ENCODE measurements around the gene FCN1.

FCN1 gene

DNA sequence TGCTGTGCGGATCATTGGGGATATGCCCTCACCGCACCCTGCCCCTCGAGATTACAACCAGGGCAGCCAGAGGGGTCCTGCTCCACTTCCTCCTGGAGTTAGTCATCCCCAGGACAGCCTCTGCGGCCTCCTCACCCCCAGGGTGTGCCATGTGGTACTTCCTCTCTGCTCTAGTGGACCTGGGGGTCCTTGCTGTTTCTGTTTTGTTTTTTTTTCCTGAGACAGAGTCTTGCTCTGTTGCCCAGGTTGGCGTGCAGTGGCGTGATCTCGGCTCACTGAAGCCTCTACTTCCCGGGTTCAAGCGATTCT lies 5.2 kb upstream of the FCN1 start:
- TF ChIP-seq, protein P1, sequence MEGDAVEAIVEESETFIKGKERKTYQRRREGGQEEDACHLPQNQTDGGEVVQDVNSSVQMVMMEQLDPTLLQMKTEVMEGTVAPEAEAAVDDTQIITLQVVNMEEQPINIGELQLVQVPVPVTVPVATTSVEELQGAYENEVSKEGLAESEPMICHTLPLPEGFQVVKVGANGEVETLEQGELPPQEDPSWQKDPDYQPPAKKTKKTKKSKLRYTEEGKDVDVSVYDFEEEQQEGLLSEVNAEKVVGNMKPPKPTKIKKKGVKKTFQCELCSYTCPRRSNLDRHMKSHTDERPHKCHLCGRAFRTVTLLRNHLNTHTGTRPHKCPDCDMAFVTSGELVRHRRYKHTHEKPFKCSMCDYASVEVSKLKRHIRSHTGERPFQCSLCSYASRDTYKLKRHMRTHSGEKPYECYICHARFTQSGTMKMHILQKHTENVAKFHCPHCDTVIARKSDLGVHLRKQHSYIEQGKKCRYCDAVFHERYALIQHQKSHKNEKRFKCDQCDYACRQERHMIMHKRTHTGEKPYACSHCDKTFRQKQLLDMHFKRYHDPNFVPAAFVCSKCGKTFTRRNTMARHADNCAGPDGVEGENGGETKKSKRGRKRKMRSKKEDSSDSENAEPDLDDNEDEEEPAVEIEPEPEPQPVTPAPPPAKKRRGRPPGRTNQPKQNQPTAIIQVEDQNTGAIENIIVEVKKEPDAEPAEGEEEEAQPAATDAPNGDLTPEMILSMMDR (IDR thresholded peaks at IDR 0.05; ENCODE audit: borderline replicate concordance, insufficient read depth, low read depth, low read length) = no peak
- H3K4me3 ChIP-seq (ENCODE audit: low read depth, low read length) = no peak overlapping the region

DNA sequence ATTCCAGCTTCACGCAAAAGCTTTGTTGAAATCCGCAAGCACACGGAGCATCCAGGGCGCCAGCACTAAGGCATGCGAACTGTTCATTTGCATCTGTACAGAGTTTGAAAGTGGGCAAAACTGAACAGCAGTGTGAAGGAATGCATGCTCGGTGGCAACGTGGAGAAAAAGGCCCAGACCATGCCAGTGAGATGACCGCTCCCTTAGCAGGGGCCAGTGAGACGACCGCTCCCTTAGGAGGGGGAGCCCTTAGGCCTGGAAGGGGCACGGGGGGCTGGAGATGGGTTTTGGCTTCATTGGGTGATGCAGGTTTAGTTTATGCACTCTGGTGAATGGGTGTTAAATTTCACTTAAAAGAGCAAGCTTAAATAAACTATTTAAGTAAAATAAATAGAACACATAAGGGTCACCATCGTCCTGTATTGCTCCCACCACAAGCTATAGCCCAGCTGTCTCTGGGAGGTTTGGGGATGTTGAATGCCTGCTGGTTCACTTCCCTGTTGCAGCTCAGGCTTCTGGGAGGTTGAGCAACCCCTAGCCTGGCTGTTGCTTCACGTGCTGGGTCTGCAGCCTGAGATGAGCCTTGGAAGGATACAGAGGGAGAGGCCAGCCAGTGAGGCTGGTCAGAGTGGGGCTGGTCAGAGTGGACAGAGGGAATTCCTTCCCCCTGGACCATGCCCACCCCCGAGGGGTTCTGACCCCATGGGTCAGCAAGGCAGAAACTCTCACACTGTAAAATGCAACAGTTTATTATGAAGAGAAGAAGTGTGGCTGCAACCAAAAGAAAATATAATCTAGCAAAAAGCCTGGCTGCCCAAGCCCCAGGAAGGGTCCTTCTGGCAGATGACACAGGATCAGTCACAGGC lies 4.6 kb upstream of the FCN1 start:
- no peak overlapping the region for H3K4me3 ChIP-seq (ENCODE audit: low read depth, low read length)
- TF ChIP-seq, protein P1 (IDR thresholded peaks at IDR 0.05; ENCODE audit: borderline replicate concordance, insufficient read depth, low read depth, low read length) = no peak

DNA sequence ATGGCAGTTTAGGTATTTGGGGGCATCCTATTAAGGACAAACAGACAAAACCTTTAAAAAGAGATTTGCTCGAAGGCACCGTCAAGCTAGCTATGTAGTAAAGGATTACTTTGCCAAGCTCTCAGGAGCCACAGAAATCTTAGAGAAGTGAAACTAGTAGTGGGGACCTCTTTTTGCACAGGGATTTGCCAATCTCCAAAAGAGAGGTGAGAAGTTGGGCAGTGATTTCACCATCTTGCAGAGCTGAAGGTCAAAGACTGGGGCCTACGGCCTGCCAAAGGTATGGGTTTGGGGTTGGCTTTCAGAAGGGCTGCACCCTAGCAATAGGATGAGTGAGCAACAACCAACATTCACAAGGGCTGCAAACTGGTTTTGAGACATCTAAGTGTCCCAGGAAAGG lies 1.6 kb upstream of the FCN1 start:
- TF ChIP-seq, protein P1 (IDR thresholded peaks at IDR 0.05; ENCODE audit: borderline replicate concordance, insufficient read depth, low read depth, low read length) = no peak

DNA sequence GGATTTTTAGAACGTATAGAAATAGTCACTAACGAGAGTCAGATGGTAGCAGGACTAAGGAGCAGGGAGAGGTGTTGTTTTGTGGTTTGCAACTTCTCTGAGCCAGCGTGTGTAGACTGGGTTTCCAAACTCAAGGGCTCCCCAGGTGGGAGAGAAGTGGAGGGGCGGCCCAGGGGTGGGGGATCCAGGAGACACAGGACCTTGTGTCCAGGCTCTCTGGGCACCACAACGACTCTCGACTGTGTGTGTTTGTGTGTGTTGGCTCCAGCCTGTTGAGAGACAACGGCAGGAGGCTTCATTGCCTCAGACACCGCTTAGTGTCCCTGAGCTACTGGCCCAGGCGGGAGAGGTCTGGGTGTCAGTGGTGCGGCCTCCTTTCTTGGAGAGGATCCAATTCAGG lies 934 bp upstream of the FCN1 start:
- no peak overlapping the region for H3K4me3 ChIP-seq (ENCODE audit: low read depth, low read length)
- TF ChIP-seq, protein P1 (IDR thresholded peaks at IDR 0.05; ENCODE audit: borderline replicate concordance, insufficient read depth, low read depth, low read length) = no peak

More for the DNA sequence above, 1.6 kb upstream of the FCN1 start:
- H3K4me3 ChIP-seq (ENCODE audit: low read depth, low read length) = no peak overlapping the region

DNA sequence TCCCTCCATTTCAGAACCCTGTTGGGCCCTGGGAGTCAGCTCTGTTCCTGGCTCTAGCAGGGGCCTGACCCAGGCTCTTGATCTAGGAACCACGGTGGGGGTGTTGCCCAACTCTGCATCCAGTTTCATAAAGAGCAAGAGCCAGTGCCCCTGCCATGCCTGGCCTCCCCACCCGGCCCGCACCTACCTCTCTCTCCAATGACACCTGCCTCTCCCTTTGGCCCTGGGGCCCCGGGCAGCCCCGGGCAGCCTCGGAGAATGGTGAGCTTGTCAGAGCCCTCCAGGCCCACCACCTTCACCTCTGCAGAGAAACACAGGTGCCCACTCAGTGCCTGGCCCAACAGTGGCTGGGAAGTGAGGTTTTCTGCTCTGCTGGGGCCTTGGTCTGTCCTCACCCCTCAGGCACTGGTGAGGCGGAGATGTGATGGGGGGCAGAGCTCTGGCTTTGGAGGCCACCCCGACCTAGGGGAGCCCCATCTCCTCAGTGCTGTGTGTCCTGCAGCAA lies 1.5 kb downstream of the FCN1 start:
- TF ChIP-seq, protein P1 (IDR thresholded peaks at IDR 0.05; ENCODE audit: borderline replicate concordance, insufficient read depth, low read depth, low read length) = no peak
- H3K4me3 ChIP-seq (ENCODE audit: low read depth, low read length) = no peak overlapping the region

DNA sequence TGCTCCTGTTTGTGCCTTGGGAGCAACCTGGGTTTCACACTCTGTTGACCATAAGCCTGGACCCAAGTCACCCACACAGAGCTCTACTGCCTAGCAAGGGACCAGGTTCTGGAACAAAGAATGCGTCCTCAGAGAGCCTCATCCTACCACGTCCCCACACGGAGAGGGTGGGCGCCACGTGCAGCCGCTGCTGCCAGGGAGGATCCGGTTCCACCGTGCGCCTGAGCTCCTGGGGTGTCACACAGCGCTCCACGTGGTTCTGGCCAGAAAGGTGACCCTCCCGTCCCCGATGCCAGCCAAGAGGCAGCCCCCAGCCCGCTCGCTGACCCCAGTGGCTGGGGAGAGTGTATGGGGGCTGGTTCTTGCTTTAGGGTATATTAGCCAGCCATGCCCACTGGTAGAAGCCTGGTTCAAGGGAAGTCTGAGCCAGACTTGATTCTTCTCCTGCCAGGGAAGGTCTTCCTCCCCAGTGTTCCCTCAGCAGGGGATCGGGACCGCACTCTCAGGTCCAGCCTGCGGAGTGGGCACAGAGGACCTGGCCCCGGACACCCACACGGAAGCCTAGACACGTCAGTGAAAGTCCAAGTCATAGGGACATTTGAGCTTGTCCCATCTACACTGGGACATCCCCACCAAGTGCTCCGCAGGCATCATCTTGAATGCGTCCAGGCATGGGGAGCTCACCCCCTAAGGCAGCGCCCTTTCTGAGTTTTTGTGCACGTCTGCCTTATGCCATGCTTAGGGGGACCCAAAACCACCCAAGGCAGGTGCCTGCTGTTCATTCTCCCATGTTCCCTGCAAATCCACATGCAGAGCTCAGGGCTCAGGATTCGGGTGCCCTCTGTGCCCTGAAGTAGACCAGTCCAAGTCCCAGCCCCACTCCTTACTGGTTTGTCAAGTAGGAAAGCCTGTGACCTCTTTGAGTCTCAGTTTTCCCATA lies 2.4 kb downstream of the FCN1 start:
- H3K4me3 ChIP-seq (ENCODE audit: low read depth, low read length) = no peak overlapping the region
- TF ChIP-seq, protein P1 (IDR thresholded peaks at IDR 0.05; ENCODE audit: borderline replicate concordance, insufficient read depth, low read depth, low read length) = no peak

All from GM12875 (cell line).